Mesodermal cell (in vitro differentiated cells): ENCODE data around the gene SIMC1.
"Not testable (repeated sequence)": the region's sequence is repeated elsewhere in the genome, so short reads cannot be mapped to it uniquely, and the experiment has no call there.

Source experiments
- H3K27ac ChIP-seq: 2 replicates; pipeline ENCODE4 v1.7.0; 2013; ENCODE audit warnings: mild to moderate bottlenecking, low read depth, low read length, moderate library complexity; ENCODE audit not compliant: severe bottlenecking
- H3K36me3 ChIP-seq: 2 replicates; pipeline ENCODE4 v1.7.1; 2013; ENCODE audit warnings: mild to moderate bottlenecking, low read length, moderate library complexity; ENCODE audit not compliant: control insufficient read depth, insufficient read depth
- H3K4me1 ChIP-seq: one replicate; pipeline ENCODE4 v1.7.1; 2013; ENCODE audit warnings: mild to moderate bottlenecking, low read length; ENCODE audit not compliant: insufficient read depth, control insufficient read depth, poor library complexity, severe bottlenecking
- H3K4me3 ChIP-seq: 2 replicates; pipeline ENCODE4 v1.7.0; 2013; ENCODE audit warnings: low read length, control low read depth, mild to moderate bottlenecking; ENCODE audit not compliant: insufficient read depth, poor library complexity, severe bottlenecking; ENCODE audit errors: extremely low read depth
- H3K9me3 ChIP-seq: 2 replicates; pipeline ENCODE4 v1.7.1; 2013; ENCODE audit warnings: mild to moderate bottlenecking, low read length, moderate library complexity; ENCODE audit not compliant: control insufficient read depth
- WGBS, 2 experiments: methylation state at CpG; one replicate each; pipeline ENCODE4 v1.1.5; 2013; ENCODE audit warnings: missing lambda C conversion rate in 2 of 2; ENCODE audit not compliant: insufficient coverage in 2 of 2; 5-methylcytosine and 5-hydroxymethylcytosine counted together

Gene SIMC1

GRCh38 chr5:176195487-176196207, 42.6 kb upstream of the SIMC1 start:
- WGBS, 2 experiments: 67% methylated on average over 3 of the region's 8 CpGs; no CpG with 5 or more reads in 1 of the 2 experiments
- H3K9me3 ChIP-seq: not testable (repeated sequence)

GRCh38 chr5:176196781-176197180, 41.4 kb upstream of the SIMC1 start:
- WGBS, 2 experiments: 100% methylated on average over 1 to 2 of the region's 7 CpGs
- H3K4me1 ChIP-seq, H3K9me3 ChIP-seq, H3K4me3 ChIP-seq, H3K27ac ChIP-seq, H3K36me3 ChIP-seq: not testable (repeated sequence)

More at GRCh38 chr5:176195487-176196207, 42.6 kb upstream of the SIMC1 start:
- not testable (repeated sequence) for H3K27ac ChIP-seq, H3K4me1 ChIP-seq, H3K4me3 ChIP-seq, H3K36me3 ChIP-seq

DNA sequence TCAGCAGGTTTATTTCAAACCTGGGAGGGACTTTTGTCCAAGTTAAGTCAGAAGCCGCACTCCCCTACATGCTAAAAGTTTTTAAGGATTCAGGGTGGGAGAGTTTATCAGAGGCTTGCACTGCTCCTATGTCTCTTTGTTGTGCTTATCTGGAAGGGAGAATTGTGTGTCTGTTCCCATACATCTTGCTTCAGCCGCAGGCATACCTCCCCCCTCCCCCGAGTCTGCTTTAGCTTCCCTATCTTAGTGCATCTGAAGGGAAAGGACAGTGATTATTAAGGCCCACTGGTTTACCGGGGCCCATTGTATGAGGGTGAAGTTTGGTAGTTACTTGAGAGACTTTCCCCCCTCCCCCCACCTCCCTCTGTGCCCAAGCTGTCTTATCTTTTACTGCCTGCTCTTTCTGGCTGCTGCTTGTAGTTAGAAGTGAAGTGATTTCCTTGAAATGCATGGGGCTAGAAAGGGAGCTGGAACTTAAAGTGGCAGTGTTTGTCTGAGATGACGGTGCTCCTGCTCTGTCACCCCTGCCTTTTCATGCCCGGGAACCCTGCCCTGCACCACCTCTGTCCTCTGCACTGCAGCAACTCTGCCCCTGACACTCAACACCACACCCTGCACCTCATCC, 40.9 kb upstream of the SIMC1 start:
- not testable (repeated sequence) for H3K4me3 ChIP-seq, H3K36me3 ChIP-seq, H3K4me1 ChIP-seq, H3K9me3 ChIP-seq, H3K27ac ChIP-seq
- no CpG with 5 or more reads among the region's 6 CpGs for WGBS, 2 experiments

- not testable (repeated sequence) for H3K36me3 ChIP-seq, H3K27ac ChIP-seq, H3K9me3 ChIP-seq, H3K4me3 ChIP-seq, H3K4me1 ChIP-seq
- no CpG with 5 or more reads among the region's 2 CpGs for WGBS, 2 experiments
These were observed 39.9 kb upstream of the SIMC1 start for GRCh38 chr5:176198299-176198698.

GRCh38 chr5:176198991-176199733, 39.1 kb upstream of the SIMC1 start:
- WGBS, 2 experiments: 5 to 6% methylated on average over 28 to 47 of the region's 72 CpGs
- H3K36me3 ChIP-seq, H3K9me3 ChIP-seq, H3K27ac ChIP-seq, H3K4me1 ChIP-seq: not testable (repeated sequence)
- peak overlapping the region; percentile 25 for H3K4me3 ChIP-seq

- not testable (repeated sequence) for H3K36me3 ChIP-seq, H3K4me3 ChIP-seq, H3K9me3 ChIP-seq, H3K4me1 ChIP-seq, H3K27ac ChIP-seq
- 5 to 22% methylated on average over 3 to 4 of the region's 9 CpGs for WGBS, 2 experiments
These were observed 38.3 kb upstream of the SIMC1 start for GRCh38 chr5:176199803-176200399.

- Histone ChIP-seq H3K4me3 (no peak overlapping the region), H3K27ac (no peak overlapping the region), H3K9me3 (no peaks in the 10 kb centered on the region), H3K36me3 (no peaks in the 10 kb centered on the region), H3K4me1 (no peaks in the 10 kb centered on the region)
- 94 to 100% methylated on average over 4 to 8 of the region's 8 CpGs for WGBS, 2 experiments
These were observed 36.4 kb upstream of the SIMC1 start for GRCh38 chr5:176201811-176202210.

DNA sequence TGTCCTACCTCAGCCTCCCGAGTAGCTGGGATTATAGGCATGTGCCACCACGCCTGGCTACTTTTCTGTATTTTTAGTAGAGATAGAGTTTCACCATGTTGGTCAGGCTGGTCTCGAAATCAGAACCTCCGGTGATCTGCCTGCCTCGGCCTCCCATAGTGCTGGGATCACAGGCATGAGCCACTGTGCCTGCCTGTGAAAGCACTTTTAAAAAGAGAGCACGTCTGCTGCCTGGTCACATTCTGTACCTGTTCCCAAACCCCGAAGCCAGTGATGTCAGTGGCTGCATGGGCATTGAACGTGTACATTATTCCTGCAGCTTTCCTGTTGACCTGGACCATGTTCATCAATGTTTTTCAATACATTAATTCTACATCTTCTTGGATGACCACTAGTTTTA, 35.1 kb upstream of the SIMC1 start:
- 79 to 80% methylated on average over 7 to 8 of the region's 8 CpGs for WGBS, 2 experiments
- no peak overlapping the region for H3K27ac ChIP-seq
- no peak overlapping the region for H3K4me3 ChIP-seq
- no peaks in the 10 kb centered on the region for H3K36me3 ChIP-seq
- H3K9me3 ChIP-seq: no peaks in the 10 kb centered on the region
- no peaks in the 10 kb centered on the region for H3K4me1 ChIP-seq

DNA sequence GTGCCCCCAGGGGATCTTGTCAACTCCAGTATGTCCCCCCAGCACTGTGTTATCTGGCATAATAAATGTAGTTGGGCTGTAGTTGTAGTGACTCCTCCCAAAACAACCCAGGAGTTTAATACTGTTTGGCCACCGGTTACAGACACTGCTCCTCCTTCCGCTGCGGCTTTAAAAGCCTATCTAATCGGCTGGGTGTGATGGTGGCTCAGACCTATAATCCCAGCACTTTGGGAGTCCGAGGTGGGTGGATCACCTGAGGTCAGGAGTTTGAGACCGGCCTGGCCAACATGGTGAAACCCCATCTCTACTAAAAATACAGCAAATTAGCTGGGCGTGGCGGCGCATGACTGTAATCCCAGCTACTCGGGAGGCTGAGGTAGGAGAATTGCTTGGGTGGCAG, 34.7 kb upstream of the SIMC1 start:
- not testable (repeated sequence) for H3K4me3 ChIP-seq, H3K27ac ChIP-seq, H3K4me1 ChIP-seq, H3K36me3 ChIP-seq, H3K9me3 ChIP-seq
- 93% methylated on average over 4 of the region's 10 CpGs; no CpG with 5 or more reads in 1 of the 2 experiments for WGBS, 2 experiments

DNA sequence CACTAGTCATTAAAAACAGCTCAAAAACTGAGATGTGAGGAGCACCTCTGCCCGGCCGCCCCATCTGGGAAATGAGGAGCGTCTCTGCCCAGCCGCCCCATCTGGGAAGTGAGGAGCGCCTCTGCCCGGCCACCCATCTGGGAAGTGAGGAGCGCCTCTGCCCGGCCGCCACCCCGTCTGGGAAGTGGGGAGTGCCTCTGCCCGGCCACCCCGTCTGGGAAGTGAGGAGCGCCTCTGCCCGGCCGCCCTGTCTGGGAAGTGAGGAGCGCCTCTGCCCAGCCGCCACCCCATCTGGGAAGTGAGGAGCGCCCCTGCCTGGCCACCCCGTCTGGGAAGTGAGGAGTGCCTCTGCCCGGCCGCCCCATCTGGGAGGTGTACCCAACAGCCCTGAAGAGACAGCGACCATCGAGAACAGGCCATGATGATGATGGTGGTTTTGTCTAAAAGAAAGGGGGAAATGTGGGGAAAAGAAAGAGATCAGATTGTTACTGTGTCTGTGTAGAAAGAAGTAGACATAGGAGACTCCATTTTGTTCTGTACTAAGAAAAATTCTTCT, 23.7 kb upstream of the SIMC1 start:
- not testable (repeated sequence) for H3K4me1 ChIP-seq, H3K27ac ChIP-seq, H3K9me3 ChIP-seq, H3K4me3 ChIP-seq, H3K36me3 ChIP-seq
- WGBS, 2 experiments: 92% methylated on average over 7 of the region's 23 CpGs; no CpG with 5 or more reads in 1 of the 2 experiments
